Panc1 (cell line): ENCODE results near the gene SMIM35.

Experiments used
- CTCF ChIP-seq: fragments of 450-650 bp; IDR thresholded peaks from 2 replicates; pipeline ENCODE4 v1.5.1; 2017; ENCODE audit warnings: mild to moderate bottlenecking
- POLR2AphosphoS5 ChIP-seq: IDR thresholded peaks from 2 replicates; pipeline ENCODE4 v1.6.1; 2012; ENCODE audit warnings: mild to moderate bottlenecking, low read depth, low read length, moderate library complexity
- REST ChIP-seq, 2 experiments: IDR thresholded peaks; 2 replicates each; pipeline ENCODE4 v1.6.1; 2011 to 2012; ENCODE audit warnings: low read depth in 2 of 2, control low read depth in 1 of 2, low read length in 1 of 2, mild to moderate bottlenecking in 1 of 2, moderate library complexity in 1 of 2; ENCODE audit not compliant: insufficient read depth in 1 of 2
- SIN3A ChIP-seq: IDR thresholded peaks from 2 replicates; pipeline ENCODE4 v1.6.1; 2012; ENCODE audit warnings: low read depth, mild to moderate bottlenecking, low read length, moderate library complexity, borderline replicate concordance; ENCODE audit not compliant: insufficient read depth
- TCF7L2 ChIP-seq: IDR thresholded peaks from 2 replicates; pipeline ENCODE4 v1.6.1; 2011; ENCODE audit warnings: mild to moderate bottlenecking, low read depth, low read length, inconsistent platforms

GRCh38 chr11:117986981-117987574 lies 99.7 kb downstream of the SMIM35 start:
- TF ChIP-seq CTCF: no peak
- no peak for TF ChIP-seq SIN3A
- TF ChIP-seq TCF7L2: no peak
- TF ChIP-seq POLR2AphosphoS5: no peak
- no peak for TF ChIP-seq REST (IDR thresholded peaks at IDR 0.05; ENCODE audit: insufficient read depth in 1 of 2, low read depth in 2 of 2, low read length in 1 of 2)
